Mucosa of descending colon (tissue), 3 donors: Measurements from ENCODE around the gene N4BP2L2. TPM values are rescaled to one million over a fixed set of nuclear protein-coding genes. Genes with fewer than 3 reads are reported as not detected.
A peak's percentile ranks its signal among the peaks of the same experiment; 100 is the strongest.

Experiments used
- ATAC-seq: fragments of 200-7000 bp; cut with Tn5 transposase; one replicate; pipeline ENCODE4 v1.9.1; 2020; ENCODE audit warnings: mild to moderate bottlenecking, moderate library complexity
- DNase-seq, 3 donors: peaks; one replicate each; pipeline ENCODE4 v3.0.0-alpha.2; 2020
- H3K36me3 ChIP-seq: fragments of 200-600 bp; one replicate; pipeline ENCODE4 v1.8.0; 2021; ENCODE audit warnings: low read depth, mild to moderate bottlenecking
- H3K4me1 ChIP-seq: fragments of 200-600 bp; one replicate; pipeline ENCODE4 v1.8.0; 2021; ENCODE audit warnings: low read depth, mild to moderate bottlenecking
- H3K4me3 ChIP-seq: fragments of 200-600 bp; one replicate; pipeline ENCODE4 v1.8.0; 2021; ENCODE audit warnings: mild to moderate bottlenecking
- H3K9me3 ChIP-seq: fragments of 200-600 bp; one replicate; pipeline ENCODE4 v1.8.0; 2021; ENCODE audit warnings: mild to moderate bottlenecking
- CTCF ChIP-seq: fragments of 200-600 bp; IDR thresholded peaks from one replicate; pipeline ENCODE4 v1.8.0; 2022; ENCODE audit warnings: antibody characterized with exemption, mild to moderate bottlenecking
- intact Hi-C, 2 donors: fragments of 100-400 bp; cut with DNase I in 1 of 2; cut with micrococcal nuclease in 1 of 2; formaldehyde crosslinking; loops; one replicate each; pipeline versions ENCODE4 v1.11.0 to v1.11.1; 2022; cut with DNase I, micrococcal nuclease
- total RNA-seq, 3 donors: library from RNA; stranded (reverse); fragmentation: NEBNext Ultra II Directional in 2 of 3; extraction: Animal tissue kit (Norgen Biotek cat#: 25700) in 2 of 3; gene quantifications; one replicate each; pipeline versions ENCODE4 v1.2.1 to v1.2.4, GENCODE V29; 2021 to 2023
- donor health status: DM: no; HTN: no; CAD: no; lungs with moderate emphysema.
- donor health status: DM: no; HTN: no; CAD: no.
- donor health status: DM: no; HTN: yes; CAD: no.

Gene N4BP2L2
- total RNA-seq, 3 donors from 2014 or later = 89.1 to 160 (median 120) TPM

- ATAC-seq (no peak), DNase-seq (no peak)
- intact Hi-C loops = no loop called here
- Histone ChIP-seq H3K4me3 (no peak overlapping the region), H3K36me3 (no peaks in the 10 kb centered on the region), H3K9me3 (no peaks in the 10 kb centered on the region), H3K4me1 (no peaks in the 10 kb centered on the region)
- no peak for TF ChIP-seq CTCF
Observed at GRCh38 chr13:32403108-32403507, 135.5 kb downstream of the N4BP2L2 start.

GRCh38 chr13:32391101-32391619, 147.4 kb downstream of the N4BP2L2 start:
- no peak for ATAC-seq
- H3K4me1 ChIP-seq = no peaks in the 10 kb centered on the region
- DNase-seq = no peak
- no peaks in the 10 kb centered on the region for H3K36me3 ChIP-seq
- intact Hi-C loops = no loop called here
- H3K9me3 ChIP-seq = no peaks in the 10 kb centered on the region
- TF ChIP-seq CTCF = no peak
- H3K4me3 ChIP-seq = no peak overlapping the region

GRCh38 chr13:32390484-32390883, 148.1 kb downstream of the N4BP2L2 start:
- intact Hi-C loops = no loop called here
- Histone ChIP-seq H3K9me3 (no peaks in the 10 kb centered on the region), H3K4me3 (no peak overlapping the region), H3K36me3 (no peaks in the 10 kb centered on the region), H3K4me1 (no peaks in the 10 kb centered on the region)
- no peak for TF ChIP-seq CTCF
- DNase-seq = no peak
- ATAC-seq = no peak

GRCh38 chr13:32390048-32390447, 148.5 kb downstream of the N4BP2L2 start:
- Histone ChIP-seq H3K4me3 (no peak overlapping the region), H3K4me1 (no peaks in the 10 kb centered on the region), H3K9me3 (no peaks in the 10 kb centered on the region), H3K36me3 (no peaks in the 10 kb centered on the region)
- DNase-seq (no peak), ATAC-seq (peak; percentile 45)
- intact Hi-C loops = no loop called here
- no peak for TF ChIP-seq CTCF

GRCh38 chr13:32385410-32385809, 153.2 kb downstream of the N4BP2L2 start:
- Histone ChIP-seq H3K4me1 (no peaks in the 10 kb centered on the region), H3K36me3 (no peaks in the 10 kb centered on the region), H3K9me3 (no peaks in the 10 kb centered on the region), H3K4me3 (no peak overlapping the region)
- no peak for ATAC-seq
- no peak for DNase-seq
- intact Hi-C loops = no loop called here
- TF ChIP-seq CTCF = no peak

GRCh38 chr13:32384702-32385101, 153.9 kb downstream of the N4BP2L2 start:
- no peaks in the 10 kb centered on the region for H3K9me3 ChIP-seq
- H3K4me1 ChIP-seq = no peaks in the 10 kb centered on the region
- ATAC-seq (no peak), DNase-seq (no peak)
- no peaks in the 10 kb centered on the region for H3K36me3 ChIP-seq
- intact Hi-C loops = no loop called here
- H3K4me3 ChIP-seq = no peak overlapping the region
- TF ChIP-seq CTCF = no peak
